HCT116 (cell line): Measurements from ENCODE around the gene TMEM129. TPM values are rescaled to one million over a fixed set of nuclear protein-coding genes. Genes with fewer than 3 reads are reported as not detected.

ENCODE experiments used
- ATAC-seq: fragments of 200-7000 bp; cut with Tn5 transposase; 2 replicates; pipeline ENCODE4 v1.9.1; 2020; ENCODE audit warnings: mild to moderate bottlenecking, moderate library complexity
- BruUV-seq: library from RNA; stranded (reverse); fragments of 400-500 nt; replicated peaks from 2 replicates; lab custom pipeline; 2021; lab: Mats Ljungman, UMichigan
- CTCF ChIA-PET: fragments of 300-600 bp; sonication (Branson Sonifier 250); formaldehyde crosslinking; loops from one replicate; lab custom pipeline; 2021; ENCODE audit warnings: antibody characterized with exemption; lab: Charles Lee
- POLR2A ChIA-PET: fragments of 300-600, 350-600 bp; sonication (Branson Sonifier 250); formaldehyde crosslinking; loops from one replicate; lab custom pipeline; 2021; ENCODE audit warnings: antibody characterized with exemption; lab: Charles Lee
- RAD21 ChIA-PET, 2 experiments: fragments of 300-600 bp; sonication (Branson Sonifier 250); formaldehyde crosslinking; loops; one replicate each; lab custom pipeline; 2023; ENCODE audit warnings: low total read pairs in 2 of 2; ENCODE audit not compliant: uncharacterized antibody in 2 of 2, unreplicated experiment in 2 of 2, low non-redundant PET in 1 of 2; lab: Charles Lee
- DNase-seq: peaks from one replicate; pipeline ENCODE4 v3.0.0-alpha.2; 2010; ENCODE audit warnings: low read depth, low spot score
- H2AFZ ChIP-seq: fragments of 200-600 bp; shearing (Covaris generic), sonication (generic); 2 replicates; pipeline ENCODE4 v1.6.1; 2017; ENCODE audit warnings: low read depth, mixed run types, mixed read lengths, antibody characterized with exemption, low read length; ENCODE audit not compliant: poor library complexity, severe bottlenecking
- H3K27ac ChIP-seq: 2 replicates; pipeline ENCODE4 v1.5.1; 2012; ENCODE audit warnings: low read depth, low read length
- H3K27me3 ChIP-seq: fragments of 200-600 bp; sonication (generic); 2 replicates; pipeline ENCODE4 v1.6.1; 2016; ENCODE audit warnings: mixed run types, low read length, mixed read lengths; ENCODE audit not compliant: insufficient read depth
- H3K36me3 ChIP-seq, 2 experiments: fragments of 200-500 bp in 1 of 2; fragments of 200-600 bp in 1 of 2; sonication (Bioruptor generic) in 1 of 2; sonication (generic) in 1 of 2; 2 replicates each; pipeline versions ENCODE4 v1.5.1 to v1.6.1; 2014 to 2016; ENCODE audit warnings: low read length in 2 of 2, inconsistent platforms in 1 of 2, mixed read lengths in 1 of 2, mixed run types in 1 of 2; ENCODE audit not compliant: insufficient read depth in 2 of 2, control insufficient read depth in 1 of 2
- H3K4me1 ChIP-seq, 2 experiments: fragments of 200-600 bp in 1 of 2; sonication (generic) in 1 of 2; 2 replicates each; pipeline versions ENCODE4 v1.5.1 to v1.6.1; 2012 to 2017; ENCODE audit warnings: low read length in 2 of 2, inconsistent platforms in 1 of 2, mild to moderate bottlenecking in 1 of 2, mixed read lengths in 1 of 2, mixed run types in 1 of 2, moderate library complexity in 1 of 2; ENCODE audit not compliant: insufficient read depth in 2 of 2, control insufficient read depth in 1 of 2
- H3K4me2 ChIP-seq: fragments of 200-600 bp; sonication (generic); 2 replicates; pipeline ENCODE4 v1.6.1; 2017; ENCODE audit warnings: mixed run types, low read length, mixed read lengths
- H3K4me3 ChIP-seq, 2 experiments: fragments of 200-600 bp in 1 of 2; sonication (generic) in 1 of 2; replicated peaks in 1 of 2; 2 replicates each; pipeline ENCODE4 v1.5.1; 2011 to 2016; ENCODE audit warnings: low read length in 2 of 2, control low read depth in 1 of 2, low read depth in 1 of 2, mild to moderate bottlenecking in 1 of 2, mixed read lengths in 1 of 2, mixed run types in 1 of 2
- H3K79me2 ChIP-seq: fragments of 200-600 bp; sonication (generic); 2 replicates; pipeline ENCODE4 v1.6.1; 2017; ENCODE audit warnings: mild to moderate bottlenecking, mixed run types, low read length, moderate library complexity, mixed read lengths; ENCODE audit not compliant: insufficient read depth
- H3K9ac ChIP-seq: fragments of 200-600 bp; sonication (generic); 2 replicates; pipeline ENCODE4 v1.6.1; 2016; ENCODE audit warnings: low read length, mixed read lengths
- H3K9me2 ChIP-seq: fragments of 200-600 bp; sonication (generic), shearing (Covaris generic); 2 replicates; pipeline ENCODE4 v1.6.1; 2017; ENCODE audit warnings: mixed run types, mild to moderate bottlenecking, moderate library complexity; ENCODE audit not compliant: insufficient read depth
- H3K9me3 ChIP-seq, 2 experiments: fragments of 200-500 bp in 1 of 2; fragments of 200-600 bp in 1 of 2; sonication (Bioruptor generic) in 1 of 2; sonication (generic) in 1 of 2; 2 replicates each; pipeline ENCODE4 v1.6.1; 2014 to 2017; ENCODE audit warnings: low read length in 2 of 2, mixed read lengths in 2 of 2, inconsistent platforms in 1 of 2, low read depth in 1 of 2, mild to moderate bottlenecking in 1 of 2, mixed run types in 1 of 2, moderate library complexity in 1 of 2; ENCODE audit not compliant: control insufficient read depth in 1 of 2, insufficient read depth in 1 of 2
- H4K20me1 ChIP-seq: fragments of 200-600 bp; sonication (generic), shearing (Covaris generic); 2 replicates; pipeline ENCODE4 v1.6.1; 2017; ENCODE audit warnings: mixed run types, mild to moderate bottlenecking, moderate library complexity; ENCODE audit not compliant: insufficient read depth
- ATF3 ChIP-seq: IDR thresholded peaks from 2 replicates; pipeline ENCODE4 v1.6.1; 2012
- CBX3 ChIP-seq: IDR thresholded peaks from 2 replicates; pipeline ENCODE4 v1.6.1; 2012; ENCODE audit warnings: low read depth
- EZH2 ChIP-seq: fragments of 200-600 bp; sonication (generic); IDR thresholded peaks from 2 replicates; pipeline ENCODE4 v1.6.1; 2017; ENCODE audit warnings: antibody characterized with exemption, mixed run types
- EZH2phosphoT487 ChIP-seq: fragments of 200-600 bp; IDR thresholded peaks from 2 replicates; pipeline ENCODE4 v1.6.1; 2018; ENCODE audit warnings: antibody characterized with exemption, borderline replicate concordance
- FOSL1 ChIP-seq: IDR thresholded peaks from 2 replicates; pipeline ENCODE4 v1.6.1; 2012; ENCODE audit warnings: low read depth
- MAX ChIP-seq: IDR thresholded peaks from 2 replicates; pipeline ENCODE4 v1.6.1; 2012
- POLR2A ChIP-seq: IDR thresholded peaks from 2 replicates; pipeline ENCODE4 v1.7.0; 2011; ENCODE audit warnings: borderline replicate concordance; ENCODE audit not compliant: insufficient read depth, insufficient read length; ENCODE audit errors: extremely low read depth
- POLR2AphosphoS5 ChIP-seq: IDR thresholded peaks from 2 replicates; pipeline ENCODE4 v1.6.1; 2011; ENCODE audit warnings: mild to moderate bottlenecking, low read depth, low read length, moderate library complexity
- RAD21 ChIP-seq: IDR thresholded peaks from 2 replicates; pipeline ENCODE4 v1.6.1; 2012; ENCODE audit warnings: low read depth, mild to moderate bottlenecking
- REST ChIP-seq: IDR thresholded peaks from 2 replicates; pipeline ENCODE4 v1.6.1; 2012; ENCODE audit warnings: low read depth
- SIN3A ChIP-seq: IDR thresholded peaks from 2 replicates; pipeline ENCODE4 v1.6.1; 2012; ENCODE audit warnings: low read depth
- YY1 ChIP-seq: IDR thresholded peaks from 2 replicates; pipeline ENCODE4 v1.6.1; 2011; ENCODE audit warnings: low read length, low read depth, moderate library complexity, mild to moderate bottlenecking; ENCODE audit not compliant: insufficient replicate concordance; ENCODE audit errors: extremely low read depth
- ZFX ChIP-seq: fragments of 450-650 bp; IDR thresholded peaks from 2 replicates; pipeline ENCODE4 v1.6.1; 2017
- ZNF274 ChIP-seq: fragments of 200-500 bp; sonication (Bioruptor generic); IDR thresholded peaks from 2 replicates; pipeline ENCODE4 v1.6.1; 2014; ENCODE audit warnings: mild to moderate bottlenecking, low read depth, low read length, inconsistent platforms
- intact Hi-C: fragments of 100-400 bp; cut with micrococcal nuclease; formaldehyde crosslinking; loops from 2 replicates; pipeline ENCODE4 v1.10.0; 2022
- total RNA-seq: library from RNA; stranded (reverse); gene quantifications from one replicate; pipeline ENCODE4 v1.2.1, GENCODE V29; 2021; ENCODE audit not compliant: unreplicated experiment

TMEM129 gene
- total RNA-seq, 1 experiment from 2014 or later = 29.4 TPM

- Histone ChIP-seq H3K27me3 (no peaks in the 10 kb centered on the region), H3K4me2 (no peak overlapping the region), H3K4me1 (peaks cover 5 to 28% of the 10 kb centered on the region in 2 experiments; a peak in 3 of 4 replicates)
- TF ChIP-seq POLR2A = no peak
- no peak for TF ChIP-seq EZH2
- no peak for TF ChIP-seq REST
- TF ChIP-seq RAD21 = no peak
- TF ChIP-seq ZNF274 = no peak
- no peak for TF ChIP-seq POLR2AphosphoS5
- TF ChIP-seq MAX = no peak
- no peak for TF ChIP-seq EZH2phosphoT487
- TF ChIP-seq CBX3 = no peak
- TF ChIP-seq SIN3A = no peak
- TF ChIP-seq ZFX = no peak
- TF ChIP-seq ATF3 = no peak
- TF ChIP-seq FOSL1 = no peak
- TF ChIP-seq YY1 = no peak
- TF ChIP-seq, all 23 proteins: peak for 0
- POLR2A ChIA-PET = no interaction called here
- RAD21 ChIA-PET = no interaction called here
- H4K20me1 ChIP-seq = peaks cover 7% of the 10 kb centered on the region; the same call in 1 of the 2 replicates
- no peak overlapping the region for H3K9ac ChIP-seq
- no peaks in the 10 kb centered on the region for H3K9me2 ChIP-seq
- no peaks in the 10 kb centered on the region; a peak in 1 of 4 replicates for H3K36me3 ChIP-seq
- H2AFZ ChIP-seq = no peak overlapping the region
- no peaks in the 10 kb centered on the region for H3K9me3 ChIP-seq
- intact Hi-C loops = no loop called here
- ATAC-seq = no peak
- H3K4me3 ChIP-seq = no peak overlapping the region
- no TSS peak for BruUV-seq
- peaks cover 78% of the 10 kb centered on the region for H3K79me2 ChIP-seq
- DNase-seq = no peak
- H3K27ac ChIP-seq = peak overlapping the region; percentile 14; the same call in 1 of the 2 replicates
- CTCF ChIA-PET = no interaction called here
Observed at GRCh38 chr4:1716065-1716945, 4.8 kb downstream of the TMEM129 start.
